GM19452 (cell line): ENCODE data around the gene ADM2.

Experiments used
- ATAC-seq: cut with Tn5 transposase; IDR thresholded peaks from one replicate; pipeline ENCODE4 v1.9.1; 2021; ENCODE audit not compliant: unreplicated experiment

Gene ADM2

DNA sequence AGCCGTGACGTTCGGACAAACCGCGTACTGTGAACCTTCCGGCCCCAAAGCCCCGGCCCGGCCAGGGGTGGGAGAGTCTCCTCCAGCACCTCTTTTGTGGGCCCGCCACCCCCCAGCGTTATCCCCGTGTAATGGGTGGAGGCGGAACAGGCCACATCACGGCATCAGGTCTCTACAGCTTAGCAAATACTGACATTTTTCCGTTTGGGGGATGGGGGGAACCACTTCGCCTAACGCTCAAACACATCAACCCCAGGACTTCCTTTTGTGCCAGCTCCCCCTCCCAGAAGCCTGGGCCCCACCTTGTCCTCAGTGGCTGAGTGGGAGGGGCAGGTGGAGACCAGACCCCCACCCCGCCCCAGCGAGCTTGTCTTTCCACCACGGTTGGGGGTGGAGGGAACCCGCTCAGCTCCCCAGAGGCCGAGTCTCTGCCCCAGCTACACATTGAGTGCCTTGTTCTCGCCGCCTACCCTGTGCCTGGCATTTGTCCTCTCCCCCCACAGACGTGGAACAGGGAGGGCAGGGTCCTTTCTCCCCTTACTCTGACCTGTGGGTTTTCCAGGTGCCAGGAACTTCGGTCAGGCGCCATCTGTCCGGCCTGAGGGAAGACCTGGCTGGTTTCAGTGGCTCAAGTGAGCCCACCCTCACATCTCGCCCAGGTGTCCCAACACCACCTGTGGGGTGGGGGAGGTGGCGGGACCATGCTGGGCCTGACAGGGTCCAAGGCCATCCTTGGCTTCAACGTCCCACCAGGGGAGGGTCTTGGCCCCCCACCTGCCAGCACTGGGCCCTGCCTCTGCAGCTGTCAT, 36.1 kb upstream of the ADM2 start:
- ATAC-seq = no peak

DNA sequence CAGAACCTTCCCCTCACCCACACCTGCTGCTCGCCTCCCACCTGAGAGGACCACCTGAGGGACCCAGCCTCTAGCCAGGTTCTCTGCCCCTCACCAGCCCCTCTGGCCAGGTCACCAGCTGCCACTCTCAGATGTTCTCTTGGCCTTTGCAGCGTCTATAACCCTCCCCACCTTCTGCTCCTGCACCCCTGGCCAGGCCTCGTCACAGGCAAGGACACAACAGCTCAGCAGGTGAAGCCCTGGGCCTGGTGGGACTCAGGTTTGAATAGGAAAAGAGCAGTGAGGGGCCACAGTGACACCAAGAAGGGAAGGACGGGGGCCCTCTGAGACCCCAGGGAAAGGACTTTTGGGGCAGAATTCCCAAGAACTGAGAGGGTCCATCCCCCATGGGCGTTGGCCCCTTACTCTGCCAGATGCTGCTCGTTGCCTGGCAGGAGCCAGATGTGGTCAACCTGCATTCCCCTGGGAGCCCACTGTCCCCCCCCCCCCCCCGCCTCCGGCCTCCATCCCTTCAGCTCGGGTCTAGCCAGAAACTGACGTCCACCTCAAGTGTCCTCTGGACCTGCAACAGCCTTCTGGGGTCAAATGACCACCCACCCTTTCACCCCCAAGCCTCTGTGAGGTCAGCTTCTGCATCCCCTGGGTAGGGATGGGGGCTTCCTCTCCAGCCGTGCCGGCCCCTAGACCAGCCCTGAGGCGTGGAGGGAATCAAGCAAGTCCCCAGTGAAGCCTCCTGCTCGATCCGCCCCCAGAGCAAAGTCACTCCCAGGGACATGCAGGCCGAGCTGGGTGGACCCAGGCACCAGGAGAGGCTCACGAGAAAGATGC, 35.2 kb upstream of the ADM2 start:
- ATAC-seq = no peak

DNA sequence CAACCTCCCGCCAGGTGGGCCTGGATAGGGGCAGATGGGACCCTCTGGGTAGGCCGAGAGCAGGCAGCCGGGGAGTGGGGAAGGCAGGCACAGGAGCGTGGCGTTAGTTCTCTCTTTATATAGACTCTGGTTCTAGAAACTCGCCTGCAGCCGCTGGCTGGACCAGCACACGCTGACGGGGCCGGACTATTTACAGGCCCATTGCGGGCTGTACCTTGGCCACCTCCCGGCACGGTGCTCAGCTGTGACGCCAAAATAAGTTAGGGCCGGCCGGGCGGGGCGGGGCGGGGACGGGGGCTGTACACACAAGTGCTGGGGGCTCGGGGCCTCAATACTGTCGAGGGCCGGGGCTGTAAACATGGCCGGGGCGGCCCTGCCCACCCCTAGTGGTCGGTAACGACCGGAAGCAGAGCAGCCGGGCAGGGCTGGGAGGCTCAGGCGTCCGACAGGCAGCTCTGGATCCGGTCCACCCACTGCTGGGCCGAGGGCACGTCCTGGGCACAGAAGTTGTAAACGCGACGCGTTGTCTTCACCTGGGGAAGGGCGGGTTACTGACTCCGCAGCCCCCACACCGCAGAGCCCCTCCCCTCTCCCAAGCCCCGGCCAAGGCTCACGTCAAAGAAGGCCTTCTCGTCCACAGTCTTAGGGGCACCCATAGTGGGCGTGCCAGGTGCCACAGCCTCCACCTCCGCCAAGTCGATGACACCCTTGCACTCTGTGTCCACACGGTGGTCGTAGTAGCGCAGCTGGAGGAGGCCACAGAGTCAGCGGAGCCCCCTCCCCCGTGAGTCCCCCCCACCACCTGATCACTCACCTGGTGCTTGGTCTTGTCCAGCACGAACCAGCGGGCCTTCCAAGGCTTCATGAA, 34.4 kb upstream of the ADM2 start:
- ATAC-seq = no peak

DNA sequence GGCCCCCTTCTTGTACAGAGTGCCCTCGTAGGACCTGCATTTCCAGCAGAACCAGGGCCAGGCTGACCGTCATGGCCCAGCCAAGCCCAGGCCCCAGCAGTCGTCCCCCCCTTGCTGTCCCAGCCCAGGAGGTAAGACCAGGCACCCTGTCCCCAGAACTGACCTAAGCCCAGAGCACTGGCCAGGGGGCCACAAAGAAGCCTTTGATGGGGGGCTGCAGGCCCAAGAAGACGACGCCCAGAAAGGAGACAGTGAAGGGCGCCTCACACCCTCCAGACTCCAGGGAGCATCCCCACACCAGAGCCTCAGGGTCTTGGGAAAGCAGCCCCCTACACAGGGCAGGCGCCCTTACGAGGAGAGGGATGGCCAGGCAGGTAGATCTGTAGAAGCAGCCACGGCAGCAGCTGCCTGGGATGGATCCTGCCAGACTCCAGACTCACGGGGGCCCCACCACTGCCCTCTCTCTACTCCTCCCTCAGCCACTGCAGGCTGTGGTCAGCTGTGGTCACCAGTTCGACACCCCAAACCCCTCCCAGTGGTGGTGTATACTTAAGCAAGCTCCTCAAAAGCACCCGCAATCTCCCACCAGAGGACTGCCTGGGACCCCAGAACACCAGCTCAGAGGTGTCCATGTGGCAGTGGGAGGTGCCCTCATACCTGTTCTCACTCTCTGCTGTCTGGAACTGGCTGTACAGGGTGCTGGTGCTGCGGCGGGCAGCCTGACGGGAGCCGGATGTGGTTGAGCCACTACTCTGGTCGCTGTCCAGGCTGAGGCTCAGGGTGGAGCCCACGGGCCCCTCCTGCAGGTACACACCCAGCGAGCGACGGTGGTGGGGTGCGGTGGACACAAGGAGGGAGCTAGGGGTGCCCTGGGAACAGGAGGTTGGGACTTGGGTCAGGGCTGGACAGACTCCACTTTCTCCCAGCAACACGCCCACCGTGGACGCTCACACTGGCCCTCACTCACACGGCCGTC, 33.5 kb upstream of the ADM2 start:
- no peak for ATAC-seq

DNA sequence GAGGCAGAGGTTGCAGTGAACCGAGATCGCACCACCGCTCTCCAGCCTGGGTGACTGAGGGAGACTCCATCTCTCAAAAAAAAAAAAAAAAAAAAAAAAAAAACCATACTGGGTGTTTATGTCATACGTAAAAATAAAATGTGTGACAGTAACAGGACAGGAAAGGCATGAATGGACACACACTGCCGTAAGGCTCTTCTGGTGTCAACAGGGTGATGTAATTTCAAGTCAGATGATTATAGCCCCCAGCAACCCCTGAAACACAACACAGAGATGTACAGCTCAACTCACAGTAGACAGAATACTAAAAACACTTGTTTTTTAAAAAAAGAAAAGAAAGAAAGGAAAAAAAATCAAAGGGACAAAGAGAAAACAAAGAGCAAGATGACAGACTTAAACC, 28.7 kb upstream of the ADM2 start:
- ATAC-seq = no peak

DNA sequence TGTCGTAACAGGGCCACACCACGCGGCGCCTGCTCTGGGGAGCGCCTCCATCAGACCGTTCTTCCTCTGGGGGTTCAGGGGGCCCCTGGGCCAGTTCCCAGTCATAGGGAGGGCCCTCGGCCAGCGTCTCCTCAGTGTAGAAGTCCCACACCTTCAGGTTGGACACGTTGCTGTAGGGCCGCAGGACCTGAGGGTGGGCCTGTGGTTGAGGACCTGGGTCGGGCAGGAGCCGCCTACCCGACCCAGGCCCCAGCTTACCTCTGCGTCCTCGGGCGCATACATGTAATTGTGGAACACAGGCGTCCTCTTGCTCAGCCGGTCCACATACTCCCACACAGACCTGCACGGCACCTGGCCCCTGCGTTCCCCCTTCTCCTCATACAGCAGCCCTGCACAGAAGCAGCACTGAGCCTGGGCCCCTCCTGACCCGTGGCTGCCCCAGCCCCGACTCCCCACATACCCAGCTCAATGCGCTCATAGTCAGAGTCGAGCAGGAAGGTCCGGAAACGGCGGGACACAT, 26.7 kb upstream of the ADM2 start:
- no peak for ATAC-seq

DNA sequence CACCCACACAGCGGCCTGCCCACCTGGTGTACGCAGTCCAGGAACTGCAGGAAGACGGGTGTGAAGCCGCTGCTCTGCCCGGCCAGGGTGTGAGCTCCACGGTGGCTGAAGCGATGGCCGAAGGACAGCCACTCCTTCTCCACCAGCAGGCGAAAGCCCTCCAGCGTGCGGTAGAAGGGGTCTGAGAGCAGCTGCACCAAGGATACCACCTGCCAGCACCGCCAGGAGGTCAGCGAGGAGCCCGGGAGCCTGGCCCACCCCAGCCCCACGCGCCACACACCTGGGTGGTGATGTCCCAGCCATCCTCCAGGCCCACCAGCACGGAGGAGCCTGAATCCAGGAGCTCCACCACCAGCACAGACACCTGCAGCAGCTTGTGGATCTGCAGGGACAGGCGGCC, 26.1 kb upstream of the ADM2 start:
- no peak for ATAC-seq

DNA sequence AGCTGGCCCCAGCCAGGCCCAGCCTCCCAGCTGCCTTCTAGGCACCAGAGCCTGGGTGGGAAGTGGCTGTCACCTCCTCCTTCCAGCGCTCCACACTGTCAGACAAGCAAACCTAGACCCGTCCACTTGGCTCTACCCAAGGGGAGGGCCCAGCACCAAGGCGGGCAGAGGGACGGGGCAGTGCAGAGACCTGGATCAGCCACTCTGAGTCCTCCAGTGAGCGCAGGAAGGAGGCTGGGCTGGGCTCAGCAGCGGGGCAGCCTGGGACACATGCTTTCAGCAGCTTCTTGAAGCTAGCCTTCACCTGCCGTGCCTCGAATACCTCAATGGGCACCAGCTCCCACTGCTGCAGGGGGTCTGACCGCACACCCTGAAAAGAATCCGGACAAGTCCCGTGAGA, 25.3 kb upstream of the ADM2 start:
- ATAC-seq = no peak

DNA sequence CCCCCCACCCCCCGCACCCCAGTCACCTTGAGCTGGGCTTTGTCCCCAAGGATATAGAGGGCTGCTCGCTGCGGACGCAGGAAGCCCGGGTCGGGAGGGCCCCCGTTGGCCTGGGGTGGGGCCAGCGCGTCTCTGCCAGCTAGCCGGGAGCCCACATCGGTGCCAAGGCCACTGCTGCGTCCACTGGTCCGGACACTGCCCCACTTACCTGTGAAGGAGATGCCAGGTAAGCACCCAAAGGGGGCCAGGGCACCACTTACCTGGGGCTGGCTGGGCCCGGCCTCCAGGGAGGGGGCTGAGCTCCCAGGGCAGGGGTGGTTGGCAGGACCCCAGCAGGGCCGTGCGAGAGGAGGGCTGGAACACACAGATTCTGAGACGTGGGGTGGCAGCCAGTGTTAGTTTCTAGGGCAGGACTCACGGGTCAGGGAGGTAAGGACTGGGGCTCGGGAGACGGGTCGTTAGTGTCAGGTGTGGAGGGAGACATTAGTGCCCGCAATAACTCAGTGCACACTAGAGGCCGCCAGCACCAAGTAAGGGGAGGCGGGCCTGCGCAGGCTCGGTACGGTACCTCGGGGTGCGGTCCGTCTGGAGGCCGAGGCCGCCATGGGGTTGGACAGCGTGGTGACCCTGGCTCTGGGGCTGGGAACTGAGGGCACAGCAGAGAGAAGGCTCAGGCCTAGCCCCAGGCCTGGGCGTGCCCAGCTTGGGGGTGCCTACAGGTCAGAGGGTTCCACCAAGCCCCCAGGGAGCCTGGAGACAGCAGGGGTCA, 24.7 kb upstream of the ADM2 start:
- no peak for ATAC-seq

DNA sequence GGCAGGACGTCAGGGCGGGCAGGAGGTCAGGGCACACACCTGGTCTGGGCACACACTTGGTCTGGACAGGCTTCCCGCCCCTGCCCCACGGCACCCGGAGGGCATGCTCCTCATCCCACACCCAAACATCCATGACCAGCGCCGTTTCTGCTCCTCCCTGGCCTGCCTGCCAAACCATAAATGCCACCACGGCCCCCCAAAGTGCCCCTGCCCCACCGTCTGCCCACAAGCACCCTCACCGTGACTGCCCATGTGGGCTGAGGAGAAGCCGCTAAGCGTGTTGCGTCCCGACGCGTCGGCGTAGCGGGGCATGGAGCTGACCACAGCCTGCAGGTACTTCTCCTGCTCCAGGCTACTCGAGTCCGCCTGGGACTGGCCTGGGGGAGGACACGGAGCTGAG, 22.3 kb upstream of the ADM2 start:
- ATAC-seq = no peak

DNA sequence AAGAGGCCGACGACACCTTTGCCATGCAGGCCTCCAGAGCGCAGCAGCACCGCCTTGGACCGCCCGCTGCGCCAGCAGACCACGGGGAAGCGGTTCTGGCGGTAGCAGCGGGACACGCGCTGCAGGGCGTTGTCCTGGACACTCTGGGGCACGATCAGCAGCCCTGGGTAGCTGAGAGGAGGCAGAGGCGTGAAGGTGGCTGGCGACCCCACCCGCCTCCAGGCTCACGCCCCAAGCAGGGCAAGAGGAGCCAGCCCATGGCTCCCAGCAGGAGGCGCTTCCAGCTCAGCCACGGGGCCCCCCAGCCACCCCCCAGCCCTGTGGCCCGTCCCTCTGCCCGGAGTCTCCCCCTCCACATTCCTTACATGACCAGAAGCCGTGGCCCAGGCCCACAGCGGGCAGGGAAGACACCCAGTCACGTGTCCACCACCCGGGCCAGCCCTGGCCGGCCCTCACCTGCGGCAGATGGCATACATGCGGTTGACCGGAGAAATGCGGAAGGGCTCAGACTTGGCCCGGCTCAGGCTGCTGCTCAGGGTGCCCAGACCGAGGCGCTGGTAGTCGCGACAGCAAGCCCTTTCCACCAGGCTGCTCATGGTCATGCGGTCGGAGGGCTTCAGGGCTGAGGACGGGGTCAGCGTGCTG, 21.7 kb upstream of the ADM2 start:
- no peak for ATAC-seq

DNA sequence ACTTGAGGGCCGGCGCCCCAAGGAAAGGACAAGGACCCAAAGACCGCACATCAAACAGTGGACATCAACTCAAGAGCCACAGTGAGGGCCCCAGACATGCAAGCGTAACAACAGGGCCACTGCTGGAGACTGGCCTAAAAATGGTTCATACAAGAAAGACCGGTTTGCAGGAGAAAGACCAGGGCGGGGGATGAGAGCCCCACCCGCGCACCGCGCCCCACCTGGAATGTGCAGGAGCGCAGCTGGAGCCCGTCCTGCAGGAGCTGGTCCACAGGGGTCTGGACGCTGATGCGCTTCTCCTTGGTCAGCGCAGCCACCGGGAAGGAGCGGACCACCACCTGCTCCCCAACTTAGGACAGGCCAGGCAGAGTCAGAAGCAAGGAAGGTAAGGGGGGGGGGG, 20.4 kb upstream of the ADM2 start:
- ATAC-seq = no peak

DNA sequence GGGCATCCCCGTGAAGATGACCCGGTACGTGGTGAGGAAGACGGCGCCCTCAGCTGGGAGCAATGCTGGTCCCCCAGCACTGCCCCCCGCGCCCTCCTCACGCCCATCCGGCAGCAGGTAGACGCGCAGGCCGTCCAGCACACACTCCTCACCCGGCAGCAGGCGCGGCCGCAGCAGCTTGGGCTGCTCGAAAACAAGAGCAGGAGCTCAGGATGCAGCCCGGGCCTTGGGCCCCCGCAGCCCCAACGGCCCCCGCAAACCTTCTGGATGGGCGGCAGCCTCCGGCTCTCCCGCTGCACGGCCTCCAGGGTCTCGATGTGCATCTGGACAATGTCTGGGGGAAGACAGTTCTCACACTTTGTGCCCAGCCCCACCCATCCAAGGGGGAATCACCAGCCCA, 19.8 kb upstream of the ADM2 start:
- ATAC-seq = no peak

DNA sequence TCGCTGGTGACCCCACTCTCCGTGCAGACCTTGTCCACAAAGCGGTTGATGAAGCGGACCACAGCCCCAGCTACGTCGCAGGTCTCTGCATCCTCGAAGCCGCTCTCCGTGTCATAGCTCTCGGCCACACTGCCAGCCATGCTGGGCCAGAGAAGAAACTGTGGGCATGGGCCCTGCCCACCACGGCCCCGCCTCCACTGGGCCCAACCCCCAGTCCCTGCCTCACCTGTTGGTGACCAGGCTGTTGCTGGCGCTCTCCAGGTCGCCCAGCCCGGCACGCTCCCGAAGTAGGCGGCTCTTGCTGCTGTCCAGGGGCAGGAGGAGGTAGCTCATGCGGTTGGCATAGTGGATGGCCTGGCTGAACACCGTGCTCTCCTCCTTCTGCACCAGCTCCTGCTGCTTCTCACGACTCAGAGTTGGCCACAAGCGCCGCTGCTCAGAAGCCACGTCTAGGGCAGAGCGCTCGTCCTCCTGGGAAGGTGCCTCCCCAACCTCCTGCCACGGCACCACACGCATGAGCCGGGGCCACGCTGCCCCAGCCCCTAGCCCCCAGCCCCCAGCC, 19.3 kb upstream of the ADM2 start:
- no peak for ATAC-seq

DNA sequence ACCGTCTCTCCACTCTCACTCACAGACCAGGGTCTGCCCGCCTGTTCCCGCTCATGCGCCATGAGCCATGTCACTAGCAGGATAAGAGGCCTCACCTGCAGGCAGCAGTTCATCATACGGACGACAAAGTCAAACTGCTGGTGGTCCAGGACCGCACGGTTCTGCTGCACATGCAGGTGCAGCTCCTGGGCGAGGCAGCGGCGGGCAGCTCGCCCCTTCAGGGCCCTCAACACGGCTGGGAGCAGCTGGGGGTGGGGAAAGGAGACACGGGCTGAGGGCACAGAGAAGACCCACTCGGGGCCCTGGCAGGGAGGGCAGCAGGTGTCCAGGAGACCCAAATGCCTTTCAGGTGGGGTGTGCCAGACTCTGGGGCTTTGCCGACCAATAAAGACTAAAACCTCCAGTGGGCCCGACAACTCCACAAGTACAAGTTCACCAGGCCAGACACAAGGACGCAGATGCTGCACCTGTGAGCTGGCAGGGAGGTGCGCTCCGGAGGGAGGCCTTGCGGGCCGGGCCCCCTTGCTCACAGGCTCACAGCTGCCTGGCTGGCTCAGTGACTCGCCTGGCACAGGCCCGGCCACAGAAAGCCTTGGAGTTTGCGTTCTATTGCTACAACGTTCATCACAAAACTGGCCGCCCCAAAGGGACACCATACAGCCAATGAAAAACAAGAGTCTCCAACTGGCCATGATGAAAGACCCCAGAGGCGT, 18.0 kb upstream of the ADM2 start:
- no peak for ATAC-seq

DNA sequence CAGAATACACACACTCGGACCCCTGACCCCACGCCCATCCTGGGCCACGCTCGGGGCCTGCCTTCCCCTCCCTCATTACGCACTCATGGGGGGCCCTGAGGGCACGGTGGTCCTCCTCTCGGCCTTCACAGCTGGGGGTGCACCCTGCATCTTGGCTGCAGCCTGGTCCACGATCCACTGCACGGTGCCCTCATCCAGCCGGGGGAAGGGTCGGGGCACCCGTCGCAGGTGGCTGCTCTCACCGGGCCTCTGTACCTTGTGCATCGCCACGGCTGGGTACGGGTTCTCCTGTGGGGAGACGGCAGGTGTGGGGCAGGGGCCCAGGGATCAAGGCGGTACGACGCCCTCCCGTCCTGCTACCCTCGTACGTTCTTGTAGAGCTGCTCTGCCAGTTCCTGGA, 16.9 kb upstream of the ADM2 start:
- ATAC-seq = no peak

DNA sequence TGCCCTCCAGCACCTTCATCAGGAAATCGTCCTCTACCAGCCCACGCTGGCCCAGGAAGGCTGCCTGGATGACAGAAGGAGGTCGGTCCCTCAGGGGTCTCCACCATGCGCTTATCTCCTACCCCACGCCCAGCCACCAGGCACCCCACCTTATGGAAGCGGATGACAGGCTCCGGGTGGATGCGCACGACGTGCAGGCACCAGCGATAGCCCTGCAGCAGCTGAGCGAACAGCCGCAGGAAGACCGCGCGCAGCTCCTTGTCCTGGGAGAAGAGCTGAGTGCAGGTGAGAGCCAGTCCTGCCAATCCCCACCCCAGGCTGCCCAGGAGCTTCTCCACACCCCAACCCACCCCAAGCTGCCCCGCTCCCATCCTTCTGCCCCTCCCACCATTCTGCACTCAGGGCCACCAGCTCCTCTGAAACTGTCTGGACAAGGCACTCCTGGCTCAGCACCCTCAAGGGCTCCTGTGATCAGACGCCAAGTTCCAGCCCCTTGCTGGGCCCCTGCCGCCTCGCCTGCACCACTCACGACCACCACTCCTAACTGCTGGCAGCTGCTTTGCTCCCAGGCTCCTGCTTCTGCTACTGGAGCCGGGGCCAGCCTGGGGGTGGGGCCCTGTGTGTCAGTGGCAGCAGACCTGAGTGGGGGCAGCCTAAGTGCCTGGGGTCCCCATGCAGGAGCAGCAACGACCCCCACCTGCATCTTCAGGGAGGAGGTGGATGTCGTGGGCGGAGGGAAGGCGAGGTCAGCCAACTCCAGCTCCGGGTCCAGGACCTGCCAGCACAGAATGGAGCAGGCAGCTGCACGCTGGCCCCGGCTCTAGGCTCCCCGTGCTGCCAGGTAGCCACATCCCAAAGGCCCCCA, 16.0 kb upstream of the ADM2 start:
- ATAC-seq = no peak
